Activated CD4-positive, alpha-beta T cell treated with anti-CD3 and anti-CD28 coated beads for 24 hours (primary cell): ENCODE data around the gene RASA4B.
"Not testable (repeated sequence)": the region's sequence is repeated elsewhere in the genome, so short reads cannot be mapped to it uniquely, and the experiment has no call there.

ENCODE experiments used
- DNase-seq, 2 donors: peaks; one replicate each; pipeline ENCODE4 v3.0.0-alpha.2; 2020; ENCODE audit warnings: low read depth in 2 of 2

The RASA4B gene

GRCh38 chr7:102474116-102474515, 43.5 kb downstream of the RASA4B start:
- not testable (repeated sequence) for DNase-seq

DNA sequence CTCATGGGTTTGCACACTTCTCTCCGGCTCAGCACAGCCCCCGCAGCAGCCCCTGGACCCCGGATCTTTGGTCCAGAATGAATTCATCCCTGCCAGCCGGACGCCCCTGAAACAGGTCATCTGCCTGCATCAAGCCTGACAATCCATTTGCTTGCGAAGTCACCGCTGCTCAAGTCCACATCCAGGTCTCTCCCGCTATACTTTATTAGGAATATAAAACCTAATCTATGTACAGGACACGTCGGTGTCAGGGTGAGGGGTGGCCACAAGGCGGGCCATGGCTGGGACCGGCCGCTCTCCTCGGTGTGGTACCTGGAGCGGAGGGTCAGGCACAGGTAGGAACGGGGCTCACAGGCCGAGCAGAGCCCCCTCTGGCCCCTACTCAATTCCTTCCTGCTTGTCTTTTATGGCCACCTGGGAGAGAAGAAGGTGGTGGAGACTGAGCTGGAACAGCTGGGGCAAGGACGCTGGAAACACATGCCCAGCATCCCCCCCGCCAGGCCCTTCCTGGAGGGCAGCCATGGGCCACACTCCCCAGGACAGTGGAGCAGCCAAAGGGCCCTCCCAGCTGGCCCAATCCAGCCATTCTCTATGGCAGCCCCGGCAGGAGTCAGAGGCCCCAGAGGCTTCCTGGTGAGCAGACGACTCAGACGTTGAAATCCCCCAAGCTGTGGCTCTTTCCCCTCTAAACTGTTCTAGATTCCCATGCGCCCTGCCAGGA, 44.1 kb downstream of the RASA4B start:
- no peak for DNase-seq

DNA sequence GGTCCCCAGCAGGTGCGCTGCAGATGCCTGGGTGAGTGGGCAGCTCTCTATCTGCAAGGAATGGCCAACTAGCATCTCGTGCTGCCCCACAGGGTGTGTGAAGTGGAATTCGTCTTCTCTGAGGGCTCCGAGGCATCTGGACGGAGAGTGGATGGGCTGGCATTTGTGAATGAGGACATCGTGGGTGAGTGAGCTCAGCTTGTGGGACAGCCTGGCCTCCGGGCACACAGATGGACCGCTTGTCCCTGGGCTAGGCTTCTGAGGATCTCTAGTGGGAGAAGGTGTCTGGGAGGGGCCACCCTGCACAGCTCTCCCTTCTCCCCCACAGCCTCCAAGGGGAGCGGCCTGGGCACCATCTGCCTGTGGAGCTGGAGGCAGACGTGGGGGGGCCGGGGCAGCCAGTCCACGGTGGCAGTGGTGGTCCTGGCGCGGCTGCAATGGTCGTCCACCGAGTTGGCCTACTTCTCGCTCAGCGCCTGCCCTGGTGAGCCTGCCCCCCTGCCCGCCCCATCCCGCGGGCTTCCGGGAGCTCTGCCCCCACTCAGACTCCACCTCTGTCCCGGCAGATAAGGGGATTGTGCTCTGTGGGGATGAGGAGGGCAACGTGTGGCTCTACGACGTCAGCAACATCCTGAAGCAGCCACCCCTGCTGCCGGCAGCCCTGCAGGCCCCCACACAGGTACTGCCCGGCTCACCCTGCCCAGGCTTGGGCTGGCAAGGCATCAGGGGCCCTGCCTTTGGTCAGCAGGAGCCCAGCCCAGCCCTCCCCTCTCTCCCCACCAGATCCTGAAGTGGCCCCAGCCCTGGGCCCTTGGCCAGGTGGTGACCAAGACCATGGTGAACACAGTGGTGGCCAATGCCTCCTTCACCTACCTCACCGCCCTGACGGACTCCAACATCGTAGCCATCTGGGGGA, 45.2 kb downstream of the RASA4B start:
- no peak for DNase-seq

DNA sequence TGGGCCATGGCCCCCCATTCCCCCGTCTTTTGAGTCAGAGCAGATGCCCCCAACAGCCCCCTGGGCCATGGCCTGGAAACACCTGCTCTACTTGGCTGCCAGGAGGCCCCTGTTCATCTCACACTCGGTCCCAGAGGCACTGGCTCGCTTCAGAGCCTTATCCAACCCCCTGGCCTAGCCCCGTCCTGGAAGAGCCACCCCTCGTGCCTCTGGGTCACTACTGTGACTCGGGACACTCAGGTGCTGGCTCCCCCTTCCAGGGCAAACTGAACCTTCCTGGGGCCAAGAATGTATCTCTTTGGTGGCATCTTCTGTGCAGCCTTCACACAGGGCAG, 45.8 kb downstream of the RASA4B start:
- DNase-seq: no peak

GRCh38 chr7:102469972-102470825, 47.4 kb downstream of the RASA4B start:
- DNase-seq: no peak

DNA sequence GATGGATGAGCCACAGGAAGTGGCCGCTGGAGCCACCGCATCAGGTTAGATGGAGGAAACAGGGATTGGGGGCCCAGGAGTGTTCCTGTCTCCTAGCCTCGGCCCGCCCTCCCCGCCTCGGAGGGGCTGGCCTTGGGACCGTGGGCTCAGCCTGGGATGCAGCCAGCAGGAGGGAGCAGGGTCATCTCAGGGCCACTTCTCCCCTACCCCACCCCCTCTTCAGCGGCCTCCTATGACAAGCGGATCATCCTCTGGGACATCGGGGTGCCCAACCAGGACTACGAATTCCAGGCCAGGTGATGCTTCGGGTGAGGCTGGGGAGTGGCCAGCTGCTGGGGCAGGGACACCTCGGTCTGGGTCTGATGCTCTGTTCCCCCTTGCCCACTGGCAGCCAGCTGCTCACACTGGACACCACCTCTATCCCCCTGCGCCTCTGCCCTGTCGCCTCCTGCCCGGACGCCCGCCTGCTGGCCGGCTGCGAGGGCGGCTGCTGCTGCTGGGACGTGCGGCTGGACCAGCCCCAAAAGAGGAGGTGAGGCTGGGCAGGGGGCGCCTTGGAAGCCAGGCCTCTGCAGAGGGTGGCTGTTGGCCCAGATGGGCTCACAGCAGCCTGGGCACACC, 48.1 kb downstream of the RASA4B start:
- DNase-seq: no peak

GRCh38 chr7:102468478-102469350, 48.9 kb downstream of the RASA4B start:
- no peak for DNase-seq

DNA sequence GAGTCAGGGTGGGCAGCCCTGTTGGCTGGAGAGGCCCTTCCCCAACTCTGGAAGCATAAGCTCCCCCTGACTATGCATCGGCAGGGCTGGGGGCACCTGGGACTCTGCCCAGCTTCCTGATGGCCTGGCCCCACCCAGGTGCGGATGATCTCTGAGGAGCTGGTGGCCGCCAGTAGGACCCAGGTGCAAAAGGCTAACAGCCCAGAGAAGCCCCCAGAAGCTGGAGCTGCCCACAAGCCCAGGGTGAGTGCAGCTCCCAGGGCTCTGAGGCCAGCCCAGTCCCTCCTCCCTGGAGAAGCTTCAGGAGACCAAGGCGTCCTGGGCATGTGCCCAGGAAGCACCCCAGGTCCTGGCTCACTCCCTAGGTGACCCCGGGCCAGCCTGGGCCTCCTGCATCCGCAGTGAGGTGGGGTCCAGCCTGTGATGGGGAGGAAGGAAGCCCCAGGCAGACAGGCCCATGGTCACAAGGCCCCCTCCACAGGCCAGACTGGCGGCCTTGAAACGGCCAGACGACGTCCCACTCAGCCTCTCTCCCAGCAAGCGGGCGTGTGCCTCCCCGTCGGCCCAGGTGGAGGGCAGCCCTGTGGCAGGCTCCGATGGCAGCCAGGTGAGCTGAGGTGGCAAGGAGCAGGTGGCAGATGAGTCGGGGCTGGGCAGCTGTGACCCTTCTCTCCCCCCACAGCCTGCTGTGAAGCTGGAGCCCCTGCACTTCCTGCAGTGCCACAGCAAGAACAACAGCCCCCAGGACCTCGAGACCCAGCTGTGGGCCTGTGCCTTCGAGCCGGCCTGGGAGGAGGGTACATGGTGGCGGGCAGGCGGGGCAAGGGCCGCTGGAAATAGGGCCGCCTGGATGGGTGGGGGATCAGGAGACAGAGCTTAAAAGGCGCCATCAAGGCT, 49.7 kb downstream of the RASA4B start:
- DNase-seq: no peak

- no peak for DNase-seq
Observed at GRCh38 chr7:102466097-102466496, 51.5 kb downstream of the RASA4B start.

GRCh38 chr7:102464577-102465280, 52.8 kb downstream of the RASA4B start, which contains the start of the genes ALKBH4 and LRWD1:
Gene ALKBH4 (minus strand): TSS chr7:102464863. CDS start chr7:102464836, 27 bp downstream.
Gene LRWD1 (plus strand): TSS chr7:102464984. CDS start chr7:102465081, 97 bp downstream.
- peak; percentile 94 to 96 for DNase-seq

DNA sequence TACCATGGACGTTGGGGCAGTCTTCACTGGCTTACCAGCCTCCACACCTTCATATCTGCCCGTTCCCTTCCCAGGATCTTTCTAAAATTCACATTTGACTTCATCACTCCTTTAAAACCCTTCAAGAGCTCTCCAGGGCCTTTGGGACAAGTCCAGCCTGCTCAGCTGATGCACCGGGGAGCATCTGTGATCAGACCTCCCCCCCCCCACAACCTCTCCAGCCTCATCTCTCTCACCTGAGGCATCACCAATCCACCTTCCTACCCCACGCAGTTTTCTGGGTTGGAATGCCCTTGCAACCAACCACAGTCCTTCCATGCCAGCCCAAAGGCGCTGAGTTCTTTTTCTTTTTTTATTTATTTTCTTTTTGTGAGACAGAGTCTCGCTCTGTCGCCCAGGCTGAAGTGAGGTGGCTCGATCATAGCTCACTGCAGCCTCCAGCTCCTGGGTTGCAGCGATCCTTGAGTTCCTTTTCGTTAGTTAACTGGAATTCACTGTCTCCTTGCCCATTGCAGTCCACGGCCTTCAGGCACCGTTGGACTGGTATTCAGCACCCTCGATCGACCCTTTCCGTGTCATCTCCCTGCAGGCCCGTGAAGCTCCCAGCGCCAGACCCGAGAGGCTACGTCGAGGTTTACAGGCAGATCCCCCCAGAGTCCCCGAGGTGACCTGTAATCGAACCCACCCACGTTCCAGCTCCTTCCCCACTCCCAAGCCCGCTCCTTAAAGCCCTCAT, 53.6 kb downstream of the RASA4B start:
- no peak for DNase-seq

- no peak for DNase-seq
Observed at GRCh38 chr7:102460467-102460866, 57.1 kb downstream of the RASA4B start.

DNA sequence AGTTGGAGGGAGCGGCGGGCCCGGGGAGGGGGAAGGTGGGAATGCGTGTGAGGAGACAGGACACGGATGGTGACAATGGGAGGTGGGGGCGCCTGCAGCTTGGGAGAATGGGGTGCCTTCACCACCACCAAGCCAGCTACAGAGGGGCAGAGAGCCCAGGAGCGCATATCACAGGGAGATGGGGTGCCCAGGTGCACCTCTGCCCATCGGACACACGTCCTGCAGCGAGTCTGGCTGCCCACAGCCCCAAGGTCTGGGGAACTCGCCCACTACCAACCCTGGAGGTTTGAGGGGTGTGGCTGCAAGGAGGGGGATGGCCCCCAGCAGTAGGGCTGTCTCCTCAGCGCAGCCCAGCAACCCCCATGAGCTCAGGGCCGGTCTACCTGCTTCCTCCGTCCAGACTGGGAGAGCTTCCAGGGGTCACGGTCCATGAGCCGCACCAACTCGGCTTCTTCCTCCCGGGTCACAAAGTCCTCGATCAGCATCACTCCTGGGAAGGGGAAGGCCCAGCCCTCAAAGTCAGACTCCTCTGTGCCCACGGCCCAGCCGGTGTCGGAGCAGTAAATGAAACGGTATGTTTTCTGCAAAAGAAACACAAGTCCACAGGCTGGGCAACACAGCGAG, 58.2 kb downstream of the RASA4B start:
- no peak for DNase-seq

- no peak for DNase-seq
Observed at GRCh38 chr7:102457352-102457924, 60.1 kb downstream of the RASA4B start.

DNA sequence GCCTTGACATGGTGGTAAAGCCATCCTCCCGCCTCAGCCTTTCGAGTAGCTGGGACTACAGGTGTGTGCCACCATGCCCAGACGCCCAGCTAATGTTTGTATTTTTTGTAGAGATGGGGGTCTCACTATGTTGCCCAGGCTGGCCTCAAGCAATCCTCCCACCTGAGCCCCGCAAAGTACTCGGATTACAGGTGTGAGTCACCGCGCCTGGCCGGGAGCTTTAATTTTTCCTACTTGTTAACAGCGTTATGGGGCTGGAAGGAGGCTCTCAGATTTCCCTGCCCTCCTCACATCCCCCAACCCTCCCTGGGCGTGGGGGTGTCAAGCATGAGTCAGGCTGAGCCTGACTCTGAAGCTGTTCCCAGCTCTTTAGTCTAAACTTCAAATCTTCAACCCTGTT, 61.2 kb downstream of the RASA4B start:
- DNase-seq: no peak

DNA sequence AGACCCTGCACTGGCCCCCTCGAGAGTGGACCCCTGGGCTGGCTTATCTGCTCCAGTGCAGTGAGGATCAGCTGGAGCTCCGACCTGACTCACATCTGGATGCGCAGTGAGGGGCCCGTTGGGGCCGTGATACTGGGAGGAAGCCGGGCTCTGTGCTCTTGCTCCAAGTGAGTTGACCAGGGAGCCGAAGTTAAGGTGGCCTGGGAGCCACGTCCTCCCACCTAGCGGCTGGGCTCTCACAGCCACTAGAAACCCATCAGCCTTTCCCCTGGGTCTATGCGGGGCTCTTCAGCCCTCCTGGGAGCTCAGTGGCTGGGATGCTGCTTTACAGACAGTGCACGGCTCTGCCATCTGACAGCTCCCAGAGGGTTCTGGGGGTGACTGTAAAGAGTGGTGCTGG, 62.0 kb downstream of the RASA4B start:
- DNase-seq: no peak

GRCh38 chr7:102454932-102455331, 62.6 kb downstream of the RASA4B start:
- DNase-seq: not testable (repeated sequence)
